HG02938 (cell line): ENCODE measurements around the gene TH.

Experiments
- ATAC-seq: cut with Tn5 transposase; IDR thresholded peaks from one replicate; pipeline ENCODE4 v1.9.1; 2021; ENCODE audit warnings: mild to moderate bottlenecking, moderate library complexity; ENCODE audit not compliant: unreplicated experiment

The TH gene

DNA sequence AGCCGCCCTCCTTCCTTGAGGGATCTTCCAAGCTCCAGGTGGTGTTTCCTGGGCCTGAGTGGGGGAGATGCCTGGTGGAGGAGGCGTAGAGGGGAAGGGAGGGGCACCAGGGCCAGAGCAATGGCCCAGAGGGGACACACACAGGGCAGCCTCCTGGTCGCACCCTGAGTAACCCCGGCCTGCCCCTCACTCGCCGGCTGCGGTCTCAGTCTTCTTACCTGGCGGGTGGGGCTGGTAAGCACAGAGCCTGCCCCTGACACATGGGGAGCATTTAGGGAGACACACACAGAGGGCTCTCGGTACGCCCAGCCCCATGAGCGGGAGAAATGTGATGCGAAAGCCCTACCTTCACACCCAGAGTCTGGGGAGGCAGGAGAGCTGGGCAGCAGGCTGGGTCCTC is 56.3 kb downstream of the TH start:
- ATAC-seq: no peak

DNA sequence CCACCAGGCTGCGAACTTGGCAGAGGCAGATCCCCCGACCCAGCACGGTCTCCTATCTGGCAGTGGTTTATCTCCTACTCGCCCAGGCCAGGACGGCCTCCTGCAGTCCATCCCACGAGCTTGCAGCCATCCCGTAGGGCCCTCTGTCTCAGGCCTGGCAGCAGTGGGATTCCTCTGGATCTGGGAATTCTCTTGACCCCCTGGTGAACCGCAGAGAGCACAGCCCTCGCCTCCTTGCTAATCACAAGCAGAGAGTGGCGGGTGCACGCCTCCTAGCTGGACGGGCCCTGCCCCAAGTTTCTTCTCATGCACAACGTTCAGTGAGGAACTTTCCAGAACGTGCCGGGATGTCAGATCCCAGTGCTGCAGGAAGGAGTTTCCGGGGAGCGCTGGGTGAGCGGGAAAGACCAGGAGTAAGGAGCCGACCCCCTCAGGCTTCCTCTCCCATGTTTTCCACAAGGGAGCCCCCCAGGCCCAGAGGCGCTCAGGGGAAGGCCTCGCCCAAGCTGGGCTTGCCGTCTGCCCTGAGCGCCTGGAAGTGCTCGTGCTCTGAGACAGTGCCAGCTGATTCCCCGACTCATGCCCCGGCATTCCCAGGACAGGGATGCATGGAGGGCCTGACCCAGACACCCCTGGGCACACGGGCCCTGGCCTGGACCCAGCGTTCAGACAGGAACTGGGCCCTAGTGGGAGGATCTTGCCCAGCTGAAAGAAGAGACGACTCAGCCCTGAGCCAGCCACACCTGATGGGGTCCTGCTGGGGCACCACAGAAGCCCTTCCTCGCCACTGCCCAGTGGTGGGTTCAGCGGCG is 57.0 kb downstream of the TH start:
- ATAC-seq: no peak
